Mesenteric fat pad (tissue), 1 donor: ENCODE data around the gene OR8G5. TPM values are rescaled to one million over a fixed set of nuclear protein-coding genes. Genes with fewer than 3 reads are reported as not detected.

Experiments
- DNase-seq: peaks from one replicate; pipeline ENCODE4 v3.0.0-alpha.2; 2020; ENCODE audit warnings: low spot score
- total RNA-seq: library from RNA; stranded (reverse); fragmentation: NEBNext Ultra II Directional; extraction: Animal tissue kit (Norgen Biotek cat#: 25700); gene quantifications from one replicate; pipeline ENCODE4 v1.2.1, GENCODE V29; 2021
- donor health status: DM: yes; HTN: yes; CAD: no.

OR8G5 gene
- total RNA-seq, 1 donor from 2014 or later = not detected

- no peak for DNase-seq
Measured at GRCh38 chr11:124285610-124286344, 29.6 kb downstream of the OR8G5 start.

GRCh38 chr11:124294687-124295086 is 38.5 kb downstream of the OR8G5 start:
- no peak for DNase-seq

GRCh38 chr11:124296016-124296415 is 39.8 kb downstream of the OR8G5 start:
- no peak for DNase-seq

DNA sequence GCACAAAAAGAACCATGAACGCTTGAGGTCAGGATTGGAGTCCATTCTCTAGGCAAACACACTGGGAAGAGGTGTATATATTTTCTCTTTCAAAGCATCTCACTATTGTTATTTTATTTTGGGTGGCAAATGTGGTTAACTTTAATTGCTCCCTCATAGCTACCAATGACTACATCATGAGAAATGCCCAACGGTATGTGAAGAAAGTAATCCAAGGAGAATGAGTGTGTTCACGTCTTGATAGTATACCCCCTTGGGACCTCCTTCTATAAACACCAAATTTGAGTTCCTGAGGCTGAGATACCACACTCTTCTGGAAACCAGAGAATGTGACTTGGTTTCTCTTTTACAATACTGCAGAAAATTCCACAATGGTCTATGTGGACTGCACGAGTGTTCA is 41.7 kb downstream of the OR8G5 start:
- DNase-seq = no peak

DNA sequence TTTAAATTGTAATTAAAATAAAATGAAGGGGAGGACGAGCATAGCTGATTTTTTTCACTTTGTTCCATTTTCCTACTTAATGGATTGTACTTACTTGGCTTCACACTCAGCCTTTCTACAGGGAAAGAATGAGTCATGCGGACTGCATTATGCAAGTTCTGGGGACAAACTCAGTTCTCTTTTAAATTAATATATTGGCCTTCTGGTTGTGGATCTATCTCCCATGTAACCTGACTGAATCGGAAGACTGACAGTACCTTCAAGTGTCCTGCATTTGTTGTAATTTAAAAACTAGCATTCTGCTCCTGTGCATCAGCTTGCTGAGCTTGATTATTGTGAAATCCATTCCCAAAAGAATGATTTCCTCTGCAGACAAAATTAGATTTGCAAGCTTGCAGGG is 45.4 kb downstream of the OR8G5 start:
- DNase-seq = no peak

DNA sequence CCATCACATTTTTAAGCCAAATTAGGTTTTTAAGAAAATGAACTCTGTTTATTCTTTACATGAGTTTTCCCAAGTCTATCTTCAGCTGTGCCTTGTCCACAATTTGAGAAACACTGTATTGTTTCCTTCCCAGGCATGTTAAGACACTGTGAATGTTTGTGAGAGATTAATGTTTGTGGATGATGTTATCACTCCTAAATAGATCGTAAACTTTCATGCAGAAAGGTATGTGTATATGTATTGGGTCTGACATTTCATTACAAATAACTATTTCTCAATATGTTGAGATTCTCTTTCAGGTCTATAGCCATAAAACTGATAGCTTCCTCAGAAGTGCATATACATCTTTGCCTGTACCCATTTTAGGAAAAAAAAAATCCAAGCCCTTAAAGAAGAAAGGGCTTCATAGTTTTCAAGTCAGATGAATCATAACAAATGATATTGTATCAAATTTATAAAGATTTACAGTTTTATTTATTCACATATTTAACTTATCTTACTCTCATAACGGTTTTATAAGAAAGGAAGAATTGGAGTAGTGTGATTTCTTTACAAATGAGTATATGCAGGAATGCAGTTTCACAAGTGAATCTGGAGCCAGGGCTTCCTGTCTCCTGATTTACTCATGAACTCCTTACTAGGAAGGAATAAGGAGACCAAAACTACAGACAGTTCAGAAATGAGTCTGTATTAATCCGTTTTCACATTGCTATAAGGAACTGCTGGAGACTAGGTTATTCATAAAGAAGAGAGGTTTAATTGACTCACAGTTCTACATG is 46.4 kb downstream of the OR8G5 start:
- DNase-seq = no peak

DNA sequence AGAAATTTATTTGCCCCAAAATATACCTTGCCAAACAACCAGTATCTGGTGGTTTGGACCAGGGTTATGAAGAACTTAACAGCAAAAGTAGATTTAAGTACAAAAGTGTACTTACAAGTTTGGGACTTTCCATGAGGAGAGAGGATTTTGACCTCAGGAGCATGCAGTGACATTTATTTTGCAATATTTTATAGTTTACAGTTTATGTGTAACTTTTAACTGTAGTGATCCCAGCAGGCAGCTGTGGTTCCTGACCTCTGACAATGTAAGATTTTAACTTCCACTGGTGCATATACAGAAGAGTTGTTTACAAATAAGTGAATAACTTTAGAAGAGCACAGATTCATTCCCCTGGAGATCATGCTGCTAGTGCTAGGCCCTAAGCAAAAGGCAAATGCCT is 50.9 kb downstream of the OR8G5 start:
- no peak for DNase-seq

DNA sequence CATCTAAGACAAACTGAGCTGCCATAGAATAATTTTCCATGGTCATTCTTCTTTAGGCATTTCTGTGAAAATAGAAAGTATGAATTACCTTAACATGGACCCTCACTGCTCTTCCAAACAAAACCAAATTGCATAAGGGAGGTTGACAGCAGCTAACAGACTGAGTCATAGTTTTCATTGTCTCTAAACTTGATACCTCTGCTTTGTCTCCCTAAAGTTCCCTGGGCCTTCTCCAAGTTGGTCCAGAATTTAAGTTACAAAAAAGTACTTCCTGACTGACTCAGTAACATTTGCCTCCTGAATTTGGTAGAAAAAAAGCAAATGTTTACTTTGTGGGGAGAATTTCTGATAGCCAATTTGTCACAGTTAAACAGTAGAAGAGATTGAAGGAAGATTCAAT is 54.5 kb downstream of the OR8G5 start:
- DNase-seq = no peak

- DNase-seq = no peak
Measured at GRCh38 chr11:124311269-124311668, 55.1 kb downstream of the OR8G5 start.

DNA sequence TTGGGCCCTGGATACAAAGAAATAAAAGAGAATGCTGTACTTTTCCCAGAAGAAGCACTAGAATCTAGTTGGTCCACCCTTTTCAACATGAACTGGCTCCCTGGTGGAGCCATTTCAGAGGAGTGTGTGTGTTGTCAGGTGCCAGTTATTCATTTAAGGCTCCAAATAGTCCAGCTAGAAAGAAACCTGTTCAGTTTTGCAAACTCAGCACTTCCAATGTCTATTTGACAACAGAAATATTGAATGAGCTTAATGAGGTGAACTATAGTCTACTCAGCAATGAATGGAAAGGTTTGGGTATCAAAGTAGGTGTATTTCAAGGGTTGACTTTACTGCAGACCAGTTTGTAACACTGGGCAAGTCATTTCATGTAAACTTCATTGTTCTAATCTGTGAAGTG is 55.5 kb downstream of the OR8G5 start:
- no peak for DNase-seq

- no peak for DNase-seq
Measured at GRCh38 chr11:124313131-124313530, 57.0 kb downstream of the OR8G5 start.

DNA sequence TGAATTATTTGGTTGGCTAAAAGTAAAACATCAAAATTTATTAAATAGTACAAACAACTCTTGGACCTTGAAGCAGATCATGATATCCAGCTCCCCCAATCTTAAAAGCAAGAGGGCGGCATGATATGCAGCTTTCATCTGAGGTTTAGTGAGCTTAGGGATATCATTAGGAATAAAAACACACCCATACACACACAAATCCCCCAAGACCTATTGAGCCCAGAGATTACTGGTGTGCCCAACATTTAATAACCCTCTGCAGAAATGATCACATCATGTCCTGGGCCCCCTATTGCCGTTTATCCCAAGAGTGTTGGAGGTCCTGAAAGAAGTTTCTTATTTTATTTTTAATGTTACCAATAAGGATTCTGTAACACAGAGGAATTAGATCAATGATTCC is 57.7 kb downstream of the OR8G5 start, which contains the start of gene OR8D1:
Gene OR8D1, minus strand, starts transcription at position 101 of the 400 bp plus-strand sequence. CDS start 3,183 bp downstream, outside the sequence.
- no peak for DNase-seq

GRCh38 chr11:124315052-124315451 is 58.9 kb downstream of the OR8G5 start:
- DNase-seq = no peak

Other genes with a start within 250 kb of the OR8G5 start
- gene OR10G4, start 243.4 kb upstream of the OR8G5 start, total RNA-seq = not detected
- not detected for gene OR10G9, start 233.4 kb upstream of the OR8G5 start, total RNA-seq
- not detected for gene OR10G8, start 229.6 kb upstream of the OR8G5 start, total RNA-seq
- gene OR10G7, start 215.1 kb upstream of the OR8G5 start, total RNA-seq = not detected
- gene VWA5A, start 140.9 kb upstream of the OR8G5 start, total RNA-seq = 14.6 TPM
- gene OR10D3, start 73.0 kb upstream of the OR8G5 start, total RNA-seq = not detected
- not detected for gene OR8G1, start 15.3 kb upstream of the OR8G5 start, total RNA-seq
- not detected for gene OR8D1, start 57.6 kb downstream of the OR8G5 start, total RNA-seq
- not detected for gene OR8D2, start 63.8 kb downstream of the OR8G5 start, total RNA-seq
- not detected for gene OR8B2, start 128.1 kb downstream of the OR8G5 start, total RNA-seq
- not detected for gene OR8B3, start 142.6 kb downstream of the OR8G5 start, total RNA-seq
- not detected for gene OR8B4, start 168.5 kb downstream of the OR8G5 start, total RNA-seq
- gene OR8B8, start 189.3 kb downstream of the OR8G5 start, total RNA-seq = not detected